GM19455 (cell line): ENCODE data around the gene TSC2.

Source experiments
- ATAC-seq: cut with Tn5 transposase; IDR thresholded peaks from one replicate; pipeline ENCODE4 v1.9.1; 2021; ENCODE audit not compliant: unreplicated experiment

Gene TSC2

GRCh38 chr16:2066139-2066538 is 18.4 kb downstream of the TSC2 start:
- no peak for ATAC-seq

- ATAC-seq, result no peak
Measured at GRCh38 chr16:2070576-2071453, 23.0 kb downstream of the TSC2 start.

GRCh38 chr16:2071454-2072202 is 23.8 kb downstream of the TSC2 start:
- no peak for ATAC-seq

GRCh38 chr16:2072926-2073325 is 25.1 kb downstream of the TSC2 start:
- no peak for ATAC-seq

GRCh38 chr16:2074071-2074470 is 26.3 kb downstream of the TSC2 start:
- ATAC-seq, result no peak

GRCh38 chr16:2075631-2076030 is 27.8 kb downstream of the TSC2 start:
- no peak for ATAC-seq

GRCh38 chr16:2076072-2076865 is 28.5 kb downstream of the TSC2 start:
- ATAC-seq, result no peak

GRCh38 chr16:2077016-2077415 is 29.2 kb downstream of the TSC2 start:
- no peak for ATAC-seq

- ATAC-seq, result no peak
Measured at GRCh38 chr16:2077696-2078095, 29.9 kb downstream of the TSC2 start.

- ATAC-seq, result no peak
Measured at GRCh38 chr16:2078096-2078495, 30.3 kb downstream of the TSC2 start.

GRCh38 chr16:2078691-2079090 is 30.9 kb downstream of the TSC2 start:
- ATAC-seq, result no peak

GRCh38 chr16:2079311-2079800 is 31.6 kb downstream of the TSC2 start:
- no peak for ATAC-seq

GRCh38 chr16:2079991-2080390 is 32.2 kb downstream of the TSC2 start:
- ATAC-seq, result no peak

- ATAC-seq, result no peak
Measured at GRCh38 chr16:2081201-2082084, 33.7 kb downstream of the TSC2 start.

- no peak for ATAC-seq
Measured at GRCh38 chr16:2082171-2082982, 34.6 kb downstream of the TSC2 start.

GRCh38 chr16:2082983-2083364 is 35.2 kb downstream of the TSC2 start:
- ATAC-seq, result no peak

- no peak for ATAC-seq
Measured at GRCh38 chr16:2083409-2083808, 35.6 kb downstream of the TSC2 start.

- no peak for ATAC-seq
Measured at GRCh38 chr16:2083876-2084780, 36.3 kb downstream of the TSC2 start.
